ENCODE data around the gene ZC3H18. TPM values are rescaled to one million over a fixed set of nuclear protein-coding genes. Genes with fewer than 3 reads are reported as not detected.
A peak's percentile ranks its signal among the peaks of the same experiment; 100 is the strongest.

ZC3H18 gene
- total and polyA plus RNA-seq, 10 of the 15 experiments (the other 5 are each of a cell fraction or from before 2014, with no cell fraction given), result 1.0 to 58.3 (median 22.4) TPM

GRCh38 chr16:88561485-88562359 is 8.5 kb upstream of the ZC3H18 start (continued):
- TF ChIP-seq, protein P1, sequence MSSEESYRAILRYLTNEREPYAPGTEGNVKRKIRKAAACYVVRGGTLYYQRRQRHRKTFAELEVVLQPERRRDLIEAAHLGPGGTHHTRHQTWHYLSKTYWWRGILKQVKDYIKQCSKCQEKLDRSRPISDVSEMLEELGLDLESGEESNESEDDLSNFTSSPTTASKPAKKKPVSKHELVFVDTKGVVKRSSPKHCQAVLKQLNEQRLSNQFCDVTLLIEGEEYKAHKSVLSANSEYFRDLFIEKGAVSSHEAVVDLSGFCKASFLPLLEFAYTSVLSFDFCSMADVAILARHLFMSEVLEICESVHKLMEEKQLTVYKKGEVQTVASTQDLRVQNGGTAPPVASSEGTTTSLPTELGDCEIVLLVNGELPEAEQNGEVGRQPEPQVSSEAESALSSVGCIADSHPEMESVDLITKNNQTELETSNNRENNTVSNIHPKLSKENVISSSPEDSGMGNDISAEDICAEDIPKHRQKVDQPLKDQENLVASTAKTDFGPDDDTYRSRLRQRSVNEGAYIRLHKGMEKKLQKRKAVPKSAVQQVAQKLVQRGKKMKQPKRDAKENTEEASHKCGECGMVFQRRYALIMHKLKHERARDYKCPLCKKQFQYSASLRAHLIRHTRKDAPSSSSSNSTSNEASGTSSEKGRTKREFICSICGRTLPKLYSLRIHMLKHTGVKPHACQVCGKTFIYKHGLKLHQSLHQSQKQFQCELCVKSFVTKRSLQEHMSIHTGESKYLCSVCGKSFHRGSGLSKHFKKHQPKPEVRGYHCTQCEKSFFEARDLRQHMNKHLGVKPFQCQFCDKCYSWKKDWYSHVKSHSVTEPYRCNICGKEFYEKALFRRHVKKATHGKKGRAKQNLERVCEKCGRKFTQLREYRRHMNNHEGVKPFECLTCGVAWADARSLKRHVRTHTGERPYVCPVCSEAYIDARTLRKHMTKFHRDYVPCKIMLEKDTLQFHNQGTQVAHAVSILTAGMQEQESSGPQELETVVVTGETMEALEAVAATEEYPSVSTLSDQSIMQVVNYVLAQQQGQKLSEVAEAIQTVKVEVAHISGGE (CRISPR knock-in tag; IDR thresholded peaks at IDR 0.05), result no peak
- TF ChIP-seq RB1 (IDR thresholded peaks at IDR 0.05; ENCODE audit: borderline replicate concordance) (no peak), SUPT20H (IDR thresholded peaks at IDR 0.05; ENCODE audit: borderline replicate concordance, control insufficient read depth, low read depth, low read length) (no peak), ZNF274 (IDR thresholded peaks at IDR 0.05; ENCODE audit: insufficient read depth, insufficient read length) (no peak), RFX5 (IDR thresholded peaks at IDR 0.05; ENCODE audit: low read depth, low read length) (no peak), TCF7 (IDR thresholded peaks at IDR 0.05; ENCODE audit: borderline replicate concordance) (no peak), SMC3 (IDR thresholded peaks at IDR 0.05; ENCODE audit: borderline replicate concordance, low read length) (peak; percentile 62; the same call in 1 of the 2 replicates), CBX5 (IDR thresholded peaks at IDR 0.05; ENCODE audit: low read depth) (no peak), RAD21 (IDR thresholded peaks at IDR 0.05; ENCODE audit: insufficient read depth, low read depth, low read length) (peak; percentile 89), YY1 (IDR thresholded peaks at IDR 0.05; ENCODE audit: low read depth, low read length) (peak; percentile 37; the same call in 1 of the 2 replicates), SMAD1 (IDR thresholded peaks at IDR 0.05; ENCODE audit: low read depth, partially characterized antibody) (no peak), MLLT1 (IDR thresholded peaks at IDR 0.05) (no peak), BACH1 (IDR thresholded peaks at IDR 0.05; ENCODE audit: borderline replicate concordance) (no peak), POLR2A (IDR thresholded peaks at IDR 0.05; ENCODE audit: low read depth, low read length) (no peak), MEF2A (IDR thresholded peaks at IDR 0.05; ENCODE audit: insufficient read depth, low read depth, low read length) (no peak), CHD2 (IDR thresholded peaks at IDR 0.05; ENCODE audit: borderline replicate concordance, low read depth, low read length) (peak; percentile 66; the same call in 1 of the 2 replicates), BCLAF1 (IDR thresholded peaks at IDR 0.05) (no peak), HDAC6 (IDR thresholded peaks at IDR 0.05; ENCODE audit: unreplicated experiment) (no peak), ZNF24 (IDR thresholded peaks at IDR 0.05) (peak; percentile 90)
- TF ChIP-seq, protein P2, sequence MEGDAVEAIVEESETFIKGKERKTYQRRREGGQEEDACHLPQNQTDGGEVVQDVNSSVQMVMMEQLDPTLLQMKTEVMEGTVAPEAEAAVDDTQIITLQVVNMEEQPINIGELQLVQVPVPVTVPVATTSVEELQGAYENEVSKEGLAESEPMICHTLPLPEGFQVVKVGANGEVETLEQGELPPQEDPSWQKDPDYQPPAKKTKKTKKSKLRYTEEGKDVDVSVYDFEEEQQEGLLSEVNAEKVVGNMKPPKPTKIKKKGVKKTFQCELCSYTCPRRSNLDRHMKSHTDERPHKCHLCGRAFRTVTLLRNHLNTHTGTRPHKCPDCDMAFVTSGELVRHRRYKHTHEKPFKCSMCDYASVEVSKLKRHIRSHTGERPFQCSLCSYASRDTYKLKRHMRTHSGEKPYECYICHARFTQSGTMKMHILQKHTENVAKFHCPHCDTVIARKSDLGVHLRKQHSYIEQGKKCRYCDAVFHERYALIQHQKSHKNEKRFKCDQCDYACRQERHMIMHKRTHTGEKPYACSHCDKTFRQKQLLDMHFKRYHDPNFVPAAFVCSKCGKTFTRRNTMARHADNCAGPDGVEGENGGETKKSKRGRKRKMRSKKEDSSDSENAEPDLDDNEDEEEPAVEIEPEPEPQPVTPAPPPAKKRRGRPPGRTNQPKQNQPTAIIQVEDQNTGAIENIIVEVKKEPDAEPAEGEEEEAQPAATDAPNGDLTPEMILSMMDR (IDR thresholded peaks at IDR 0.05 in 2 of 3, conservative IDR thresholded peaks at IDR 0.05 in 1 of 3; ENCODE audit: control insufficient read depth in 2 of 3, extremely low read depth in 1 of 3, insufficient read depth in 1 of 3, low read depth in 3 of 3, low read length in 3 of 3), result peak; percentile 63 to 80 (median 77)

Measured in GM12878 (cell line).